22Rv1 (cell line): ENCODE measurements around the gene FARSB.

ENCODE experiments used
- H3K27ac ChIP-seq: fragments of 450-650 bp; 2 replicates; pipeline ENCODE4 v1.5.1; 2017
- ZFX ChIP-seq: fragments of 450-650 bp; IDR thresholded peaks from 2 replicates; pipeline ENCODE4 v1.6.1; 2017; ENCODE audit warnings: antibody characterized with exemption, borderline replicate concordance
- TF ChIP-seq, protein P1 (sequence below): fragments of 450-650 bp; IDR thresholded peaks from 2 replicates; pipeline ENCODE4 v1.5.1; 2017; ENCODE audit warnings: mild to moderate bottlenecking

Gene FARSB

DNA sequence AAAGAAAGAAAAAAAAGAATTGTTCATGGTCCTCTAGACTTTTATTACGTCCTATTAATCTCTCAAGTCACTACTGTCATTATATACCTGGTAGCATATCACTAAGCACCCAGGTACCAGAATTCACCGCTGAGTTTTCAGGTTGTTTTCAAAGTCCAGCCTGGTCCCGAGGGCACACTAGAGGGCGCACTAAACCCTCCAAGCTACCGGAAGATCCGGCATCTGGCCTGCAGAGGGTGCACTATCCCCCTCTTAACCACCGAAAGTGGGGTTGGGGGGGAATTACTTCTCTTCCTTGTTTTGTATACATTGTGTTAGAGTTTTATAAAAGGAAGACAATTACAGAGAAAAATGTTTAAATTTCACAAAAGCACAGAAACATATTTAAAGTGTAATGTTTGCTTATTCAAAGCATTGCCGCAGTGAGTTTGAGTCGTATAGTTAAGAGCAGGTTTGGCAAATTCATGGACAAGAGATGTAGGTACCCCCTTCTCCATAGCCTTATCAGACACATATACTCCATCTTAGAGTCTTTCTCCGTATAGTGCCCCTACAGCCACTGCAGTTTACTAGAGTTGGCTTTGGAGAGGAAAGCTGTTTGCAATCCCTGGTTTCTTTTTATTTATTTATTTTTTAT is 34.8 kb upstream of the FARSB start:
- TF ChIP-seq, protein P1, sequence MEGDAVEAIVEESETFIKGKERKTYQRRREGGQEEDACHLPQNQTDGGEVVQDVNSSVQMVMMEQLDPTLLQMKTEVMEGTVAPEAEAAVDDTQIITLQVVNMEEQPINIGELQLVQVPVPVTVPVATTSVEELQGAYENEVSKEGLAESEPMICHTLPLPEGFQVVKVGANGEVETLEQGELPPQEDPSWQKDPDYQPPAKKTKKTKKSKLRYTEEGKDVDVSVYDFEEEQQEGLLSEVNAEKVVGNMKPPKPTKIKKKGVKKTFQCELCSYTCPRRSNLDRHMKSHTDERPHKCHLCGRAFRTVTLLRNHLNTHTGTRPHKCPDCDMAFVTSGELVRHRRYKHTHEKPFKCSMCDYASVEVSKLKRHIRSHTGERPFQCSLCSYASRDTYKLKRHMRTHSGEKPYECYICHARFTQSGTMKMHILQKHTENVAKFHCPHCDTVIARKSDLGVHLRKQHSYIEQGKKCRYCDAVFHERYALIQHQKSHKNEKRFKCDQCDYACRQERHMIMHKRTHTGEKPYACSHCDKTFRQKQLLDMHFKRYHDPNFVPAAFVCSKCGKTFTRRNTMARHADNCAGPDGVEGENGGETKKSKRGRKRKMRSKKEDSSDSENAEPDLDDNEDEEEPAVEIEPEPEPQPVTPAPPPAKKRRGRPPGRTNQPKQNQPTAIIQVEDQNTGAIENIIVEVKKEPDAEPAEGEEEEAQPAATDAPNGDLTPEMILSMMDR: peak; percentile 99
- no peak for TF ChIP-seq ZFX
- no peak overlapping the region for H3K27ac ChIP-seq

DNA sequence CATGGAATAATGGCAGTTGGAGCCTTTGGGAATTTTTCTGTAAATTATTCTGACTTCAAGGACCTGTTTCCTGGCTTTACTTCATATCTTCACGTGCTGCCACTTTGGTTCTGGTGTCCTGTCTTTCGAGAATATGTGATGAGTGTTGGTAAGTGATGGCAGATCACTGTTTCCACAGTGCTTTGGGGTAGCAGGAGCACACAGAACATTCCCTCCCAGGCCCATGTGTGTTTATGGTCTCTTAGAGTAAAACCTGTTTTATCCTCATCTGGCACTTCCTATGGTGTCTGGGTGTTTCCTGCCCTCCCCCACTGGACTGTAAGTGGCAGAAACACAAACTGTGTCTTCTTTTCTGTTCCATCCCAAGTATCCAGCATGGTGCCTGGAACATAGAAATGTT is 33.4 kb upstream of the FARSB start:
- no peak for TF ChIP-seq ZFX
- TF ChIP-seq, protein P1: no peak
- H3K27ac ChIP-seq: no peak overlapping the region

DNA sequence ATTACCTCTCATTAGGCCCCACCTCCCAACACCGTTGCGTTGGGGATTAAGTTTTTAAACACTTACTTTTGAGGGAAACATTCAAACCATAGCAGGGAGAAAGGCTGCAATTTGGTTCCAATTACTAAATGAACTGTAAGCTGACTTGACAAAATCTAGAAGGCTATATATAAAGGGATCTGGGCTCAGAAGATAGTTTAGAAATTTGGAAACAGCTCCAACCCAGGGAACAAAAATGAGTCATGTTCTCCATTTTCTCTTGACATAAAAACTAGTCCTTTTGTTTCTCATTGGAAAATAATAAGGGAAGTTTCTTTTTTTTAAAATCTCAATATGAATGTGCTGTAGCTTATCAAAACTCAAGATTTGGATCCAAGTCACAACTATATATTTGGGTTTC is 33.0 kb upstream of the FARSB start:
- no peak for TF ChIP-seq ZFX
- TF ChIP-seq, protein P1: no peak

DNA sequence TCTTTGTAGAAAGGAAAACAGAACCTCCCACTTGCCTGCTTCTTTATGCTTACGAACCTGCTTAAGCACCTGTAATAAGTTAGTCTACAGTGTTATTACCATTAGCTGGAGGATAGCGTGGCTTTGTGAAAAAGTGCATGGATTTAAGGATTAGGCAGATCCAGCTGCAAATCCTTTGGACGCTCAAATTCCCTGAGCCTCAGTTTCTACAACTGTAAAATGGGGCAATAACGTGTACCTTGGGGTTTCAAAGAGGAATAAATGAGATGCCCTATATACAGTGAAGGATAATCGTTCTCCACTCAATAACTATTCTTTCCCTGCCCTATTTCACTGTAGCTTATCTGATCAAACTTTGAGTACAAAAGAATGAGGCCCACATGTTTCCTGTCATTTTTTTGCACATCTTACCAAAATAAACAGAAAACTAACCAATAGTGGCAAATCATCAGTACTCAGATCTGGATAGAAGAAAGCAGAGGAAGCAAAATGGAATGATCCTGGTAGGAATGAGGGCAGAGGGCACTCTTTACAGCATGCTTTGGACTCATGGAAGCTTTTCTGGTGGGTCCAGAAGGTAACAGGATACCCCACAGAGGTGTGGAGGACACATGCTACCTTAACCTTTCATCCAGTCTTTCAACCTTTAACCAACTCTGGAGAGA is 30.3 kb upstream of the FARSB start:
- TF ChIP-seq ZFX: no peak
- TF ChIP-seq, protein P1: no peak
- H3K27ac ChIP-seq: no peak overlapping the region

More for the DNA sequence above, 33.0 kb upstream of the FARSB start:
- no peak overlapping the region for H3K27ac ChIP-seq

DNA sequence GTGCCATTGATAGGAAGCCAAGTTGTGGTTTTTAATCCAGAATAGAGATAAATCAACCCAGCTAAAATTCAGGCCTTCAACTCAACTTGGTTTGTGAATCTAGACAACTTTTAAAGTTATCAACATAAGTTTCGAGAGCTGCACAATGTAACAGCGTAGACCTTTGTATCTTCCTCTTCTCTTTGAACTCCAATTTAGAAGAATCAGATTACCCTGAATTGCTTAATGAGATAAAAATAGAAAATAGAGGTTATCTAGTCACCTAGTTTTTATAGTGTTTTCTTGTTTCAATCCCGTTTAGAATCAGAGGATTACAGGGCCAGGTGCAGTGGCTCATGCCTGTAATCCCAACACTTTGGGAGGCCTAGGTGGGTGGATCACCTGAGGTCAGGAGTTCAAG is 27.9 kb upstream of the FARSB start:
- TF ChIP-seq, protein P1: no peak
- no peak for TF ChIP-seq ZFX
- H3K27ac ChIP-seq: no peak overlapping the region

DNA sequence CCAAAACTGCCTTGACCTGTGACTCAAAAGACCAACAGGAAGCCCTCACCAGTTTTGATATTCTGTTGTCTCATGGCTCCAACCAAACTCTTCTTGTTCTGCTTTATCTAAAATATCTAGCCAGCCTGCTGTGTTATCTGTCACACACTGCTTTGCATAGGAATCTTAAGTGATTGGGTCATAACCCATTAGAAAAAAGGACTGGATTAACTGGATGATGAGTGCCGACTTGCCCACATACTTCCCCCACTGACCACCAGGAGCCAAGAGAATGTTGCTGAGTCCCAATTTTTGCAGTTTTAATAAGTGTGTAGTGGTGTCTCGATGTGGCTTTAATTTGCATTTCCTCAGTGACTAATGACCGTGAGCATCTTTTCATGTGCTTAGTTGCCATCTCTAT is 22.1 kb upstream of the FARSB start:
- no peak overlapping the region for H3K27ac ChIP-seq
- TF ChIP-seq, protein P1: no peak
- TF ChIP-seq ZFX: no peak

DNA sequence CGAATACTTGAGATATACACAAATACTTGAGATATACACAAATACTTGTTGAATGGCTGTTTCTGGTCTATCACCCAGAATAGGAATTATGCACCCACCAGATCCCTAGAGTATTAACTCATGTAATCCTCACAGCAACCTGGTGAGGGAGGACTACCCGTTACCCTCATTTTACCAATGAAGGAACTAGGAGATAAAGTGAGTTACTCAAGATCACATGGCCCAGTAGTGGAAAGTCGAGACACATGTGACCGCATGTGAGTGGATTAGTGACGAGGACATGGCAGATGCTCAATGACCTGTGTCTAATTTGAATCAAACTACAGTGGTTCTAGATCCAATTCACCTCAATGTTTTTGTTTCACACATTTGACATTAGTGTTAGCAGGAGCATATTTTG is 18.0 kb upstream of the FARSB start:
- no peak for TF ChIP-seq ZFX
- TF ChIP-seq, protein P1: no peak
- no peak overlapping the region for H3K27ac ChIP-seq
